DMS153 treated with DMSO at 0.1 percent for 48 hours (cell line): ENCODE results near the gene KNCN.

Experiments used
- DNase-seq: peaks from one replicate; lab custom pipeline; 2025; ENCODE audit not compliant: unreplicated experiment; lab: John Stamatoyannopoulos, UW

The KNCN gene

GRCh38 chr1:46508757-46509156 is 42.7 kb downstream of the KNCN start:
- no peak for DNase-seq

- DNase-seq: no peak
These were observed 44.8 kb downstream of the KNCN start for GRCh38 chr1:46506470-46507219.

DNA sequence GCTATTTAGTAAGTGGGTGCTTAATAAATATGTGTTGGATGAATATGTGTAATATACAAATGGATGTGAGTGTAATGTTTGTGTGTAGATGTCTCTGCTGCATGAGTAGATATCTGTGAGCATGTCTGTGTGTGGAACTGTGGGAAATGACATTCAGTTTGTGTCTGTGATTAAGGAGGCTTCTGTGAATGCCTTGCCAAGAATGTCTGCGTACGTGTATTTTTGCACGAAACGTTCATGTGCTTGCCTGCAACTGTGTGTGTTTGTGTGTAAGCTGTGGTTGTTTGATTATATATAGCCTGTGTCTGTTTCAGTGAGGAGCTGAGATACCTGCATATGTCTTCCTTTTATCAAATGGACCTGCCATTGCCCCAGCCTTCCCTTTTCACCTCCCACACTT is 48.0 kb downstream of the KNCN start:
- no peak for DNase-seq

DNA sequence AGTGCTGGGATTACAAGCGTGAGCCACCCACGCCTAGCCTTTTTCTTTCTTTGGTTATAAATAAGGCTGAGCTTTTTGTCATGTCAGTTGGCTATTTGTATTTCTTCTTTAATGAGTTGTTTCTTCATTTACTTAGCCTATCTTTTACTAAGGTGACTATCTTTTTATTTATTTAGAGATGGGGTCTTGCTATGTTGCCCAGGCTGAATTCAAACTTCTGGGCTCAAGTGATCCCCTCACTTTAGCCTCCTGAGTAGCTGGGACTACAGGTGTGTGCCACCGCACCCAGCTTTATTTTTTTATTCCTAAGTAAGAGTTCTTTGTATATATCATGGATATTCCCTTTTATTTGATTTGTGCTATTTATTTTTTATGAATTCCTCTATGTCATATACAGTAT is 49.9 kb downstream of the KNCN start:
- DNase-seq: no peak

GRCh38 chr1:46497665-46498064 is 53.8 kb downstream of the KNCN start:
- no peak for DNase-seq

DNA sequence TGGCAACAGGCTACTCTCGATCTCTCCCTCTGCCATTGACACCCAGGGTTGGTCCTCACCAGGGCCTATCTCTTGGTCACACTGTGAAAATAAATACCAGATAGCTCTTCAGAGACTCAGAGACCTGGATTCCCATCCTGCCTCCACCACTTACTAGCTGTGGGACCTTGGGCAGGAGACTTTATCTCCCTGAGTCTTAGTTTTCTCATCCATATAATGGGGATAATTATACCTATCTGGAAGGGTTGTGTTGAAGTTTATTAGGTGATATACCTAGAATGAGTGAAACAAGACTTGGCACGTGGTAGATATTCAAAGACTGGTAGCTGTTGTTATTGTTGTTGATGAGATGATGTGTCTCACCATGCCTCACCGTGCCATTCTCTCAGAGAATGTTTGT is 54.4 kb downstream of the KNCN start:
- no peak for DNase-seq

- DNase-seq: no peak
These were observed 54.9 kb downstream of the KNCN start for GRCh38 chr1:46496505-46496904.

GRCh38 chr1:46495778-46496177 is 55.7 kb downstream of the KNCN start:
- DNase-seq: no peak
